Amniotic stem cell (primary cell): ENCODE measurements around the gene MTNR1A.

ENCODE experiments used
- DNase-seq: peaks from one replicate; lab custom pipeline; 2025; lab: John Stamatoyannopoulos, UW

The MTNR1A gene

DNA sequence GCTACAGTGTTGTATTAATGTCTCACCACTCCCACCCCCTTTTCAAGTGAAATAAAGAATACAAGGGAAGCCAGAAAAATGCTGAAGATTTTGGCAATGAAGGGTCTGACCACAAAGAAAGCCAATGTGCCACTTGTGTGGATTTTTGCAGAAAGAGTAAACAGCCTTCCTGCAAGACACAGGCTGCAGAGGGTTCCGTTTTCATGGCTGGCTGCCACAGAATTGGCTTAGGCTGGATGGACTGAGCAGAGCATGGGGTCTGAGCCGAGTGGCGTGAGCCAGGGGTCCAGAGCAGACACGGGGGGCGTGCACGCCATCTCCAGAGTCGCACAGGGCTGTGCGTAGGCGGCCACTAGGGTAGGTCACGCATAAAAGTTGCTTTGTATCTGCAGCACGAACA lies 69.2 kb downstream of the MTNR1A start:
- DNase-seq: no peak

DNA sequence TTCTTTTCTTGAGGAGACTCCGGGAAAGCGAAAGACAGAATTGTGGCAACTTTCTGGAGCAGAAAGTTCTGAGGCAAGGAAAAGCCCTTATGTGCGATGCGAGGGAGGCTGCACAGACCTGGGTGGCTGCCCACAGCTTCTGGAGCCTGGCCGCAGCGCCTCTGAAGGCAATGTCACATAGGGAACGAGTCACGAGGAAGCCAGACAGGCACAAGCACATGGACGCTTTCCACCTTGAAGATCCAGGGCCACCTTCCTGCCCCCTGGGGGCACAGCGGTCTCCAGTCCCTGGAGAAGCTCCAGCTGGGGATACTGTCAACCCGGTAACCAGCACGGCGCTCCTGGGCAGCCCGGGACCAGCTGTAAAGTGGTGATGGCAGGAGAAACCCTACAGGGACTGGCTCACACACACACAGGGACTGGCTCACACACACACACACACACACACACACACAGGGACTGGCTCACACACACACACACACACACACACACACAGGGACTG lies 69.8 kb downstream of the MTNR1A start:
- no peak for DNase-seq

DNA sequence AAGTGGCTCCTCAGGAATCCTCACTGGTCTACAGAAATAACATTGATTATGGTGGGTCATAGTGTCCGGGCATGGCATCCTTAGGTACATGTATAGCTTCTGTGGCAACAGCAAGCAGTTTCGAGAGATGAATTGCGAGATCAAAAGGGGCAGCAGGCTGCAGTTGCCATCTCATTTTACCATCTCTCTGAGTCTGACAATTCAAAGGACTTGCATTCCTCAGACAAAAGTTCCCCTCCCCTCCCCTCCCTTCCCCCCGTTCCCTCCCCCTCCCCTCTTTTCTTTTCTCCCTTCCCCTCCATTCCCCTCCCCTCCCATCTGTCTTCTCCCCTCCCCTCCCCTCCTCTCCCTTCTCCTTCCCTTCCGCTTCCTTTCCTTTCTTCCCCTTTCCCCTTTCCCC lies 70.2 kb downstream of the MTNR1A start:
- no peak for DNase-seq

- DNase-seq: no peak
Observed at GRCh38 chr4:186483656-186484055, 71.7 kb downstream of the MTNR1A start.
